ENCODE results near the gene RAB5IF. TPM values are rescaled to one million over a fixed set of nuclear protein-coding genes. Genes with fewer than 3 reads are reported as not detected.
A peak's percentile ranks its signal among the peaks of the same experiment; 100 is the strongest.

Gene RAB5IF
- total and polyA plus RNA-seq, 9 of the 15 experiments (the other 6 are each of a cell fraction or from before 2014, with no cell fraction given) = 26.5 to 198 (median 134) TPM

GRCh38 chr20:36605399-36606157, at the start of gene RAB5IF (continued):
- TF ChIP-seq PRDM10 (IDR thresholded peaks at IDR 0.05; ENCODE audit: partially characterized antibody) (no peak), ETS1 (conservative IDR thresholded peaks at IDR 0.05; ENCODE audit: control insufficient read depth, low read depth, low read length) (0 out of 2 replicates have a peak, but pooled peaks have one; percentile 58), HNRNPH1 (optimal IDR thresholded peaks at IDR 0.05; ENCODE audit: low read depth, low read length) (no peak), ZNF561 (CRISPR knock-in tag; conservative IDR thresholded peaks at IDR 0.05) (no peak), BRD9 (IDR thresholded peaks at IDR 0.05; ENCODE audit: low read depth, partially characterized antibody) (no peak), PTBP1 (IDR thresholded peaks at IDR 0.05; ENCODE audit: low read depth, low read length) (no peak), MYBL2 (IDR thresholded peaks at IDR 0.05; ENCODE audit: low read depth) (no peak), MYBL2 (CRISPR knock-in tag; IDR thresholded peaks at IDR 0.05; ENCODE audit: borderline replicate concordance) (no peak), MAX (CRISPR knock-in tag; IDR thresholded peaks at IDR 0.05) (peak; percentile 77), ZEB2 (IDR thresholded peaks at IDR 0.05) (no peak), ZNF431 (CRISPR knock-in tag; IDR thresholded peaks at IDR 0.05) (no peak), ZNF217 (CRISPR knock-in tag; IDR thresholded peaks at IDR 0.05) (no peak), IRF9 (tag; IDR thresholded peaks at IDR 0.05) (no peak), ELF4 (CRISPR knock-in tag; IDR thresholded peaks at IDR 0.05) (no peak), SNRNP70 (optimal IDR thresholded peaks at IDR 0.05; ENCODE audit: low read depth, low read length) (no peak), TCF15 (CRISPR knock-in tag; IDR thresholded peaks at IDR 0.05) (no peak), ZBTB12 (CRISPR knock-in tag; IDR thresholded peaks at IDR 0.05) (peak; percentile 93), ZNF639 (CRISPR knock-in tag; conservative IDR thresholded peaks at IDR 0.05 in 1 of 2, IDR thresholded peaks at IDR 0.05 in 1 of 2) (peak in 1 of 2 experiments; percentile 80; a peak in 2 of 4 replicates)

Data from K562 (cell line).